SK-N-MC (cell line): ENCODE data around the gene TBC1D22A.

Experiments used
- EZH2 ChIP-seq: fragments of 200-600 bp; sonication (generic); IDR thresholded peaks from one replicate; pipeline ENCODE4 v1.6.1; 2017; ENCODE audit warnings: antibody characterized with exemption
- FOXP2 ChIP-seq: optimal IDR thresholded peaks from 2 replicates; pipeline ENCODE3; 2011; ENCODE audit warnings: mild to moderate bottlenecking, moderate library complexity; ENCODE audit not compliant: insufficient read depth; ENCODE audit errors: extremely low read length, control extremely low read depth
- POLR2AphosphoS5 ChIP-seq: IDR thresholded peaks from 2 replicates; pipeline ENCODE4 v1.6.1; 2012; ENCODE audit warnings: mild to moderate bottlenecking, low read depth, low read length, borderline replicate concordance

DNA sequence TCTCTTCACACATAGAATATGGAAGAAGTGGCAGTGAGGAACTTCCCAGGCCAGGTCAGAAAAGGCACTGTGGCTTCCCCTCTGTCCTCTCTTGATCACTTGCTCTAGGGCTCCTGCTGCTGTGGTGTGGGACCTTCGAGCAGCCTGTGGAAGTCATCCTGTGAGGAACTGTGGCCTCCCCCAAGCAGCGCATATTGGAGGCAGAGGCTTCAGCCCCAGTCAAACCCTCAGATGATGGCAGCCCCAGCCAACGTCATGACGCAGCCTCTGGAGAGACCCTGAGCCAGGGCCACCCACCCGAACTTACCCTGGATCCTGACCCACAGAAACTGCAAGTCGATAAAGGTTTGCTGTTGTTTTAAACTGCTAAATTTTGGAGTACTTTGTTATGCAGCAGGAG is 444.9 kb downstream of the TBC1D22A start:
- TF ChIP-seq EZH2 (no peak), POLR2AphosphoS5 (no peak), FOXP2 (no peak)
